GM19468 (cell line): ENCODE measurements around the gene UBXN4.
"Not testable (repeated sequence)": the region's sequence is repeated elsewhere in the genome, so short reads cannot be mapped to it uniquely, and the experiment has no call there.

Experiments
- ATAC-seq: cut with Tn5 transposase; IDR thresholded peaks from one replicate; pipeline ENCODE4 v1.9.1; 2021; ENCODE audit warnings: mild to moderate bottlenecking, moderate library complexity, moderate number of reproducible peaks; ENCODE audit not compliant: unreplicated experiment; ENCODE audit errors: extremely low read depth

The UBXN4 gene

GRCh38 chr2:135800513-135801460 is 59.1 kb downstream of the UBXN4 start:
- no peak for ATAC-seq

DNA sequence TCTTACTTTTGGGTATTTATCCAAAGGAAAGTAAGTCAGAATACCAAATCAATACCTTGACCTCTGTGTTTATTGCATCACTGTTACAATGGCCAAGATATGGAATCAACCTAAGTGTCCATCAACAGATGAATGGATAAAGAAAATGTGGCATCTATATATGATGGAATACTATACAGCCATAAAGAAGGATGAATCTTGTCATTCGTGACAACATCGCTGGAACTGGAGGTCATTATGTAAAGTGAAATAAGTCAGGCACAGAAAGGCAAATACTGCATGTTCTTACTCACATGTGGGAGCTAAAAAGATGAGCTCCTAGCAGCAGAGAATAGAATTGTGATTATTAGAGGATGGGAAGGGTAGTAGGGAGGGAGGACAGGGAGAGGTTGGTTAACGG is 60.7 kb downstream of the UBXN4 start:
- ATAC-seq: no peak

GRCh38 chr2:135803278-135803677 is 61.6 kb downstream of the UBXN4 start:
- no peak for ATAC-seq

DNA sequence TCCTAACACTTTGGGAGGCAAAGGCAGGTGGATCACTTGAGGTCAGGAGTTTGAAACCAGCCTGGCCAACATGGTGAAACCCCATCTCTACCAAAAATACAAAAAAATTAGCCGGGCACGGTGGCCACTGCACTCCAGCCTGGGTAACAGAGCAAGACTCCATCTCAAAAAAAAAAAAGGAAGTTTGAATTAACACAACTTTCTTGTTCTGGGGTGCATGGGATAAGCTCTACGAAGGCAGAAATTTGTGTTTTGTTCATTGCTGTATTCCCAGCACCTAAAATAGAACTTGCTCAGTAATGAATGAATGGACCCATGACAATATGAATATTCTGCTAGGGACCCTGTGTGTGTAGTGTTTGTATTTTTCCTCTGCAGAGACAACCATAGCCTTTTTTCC is 66.2 kb downstream of the UBXN4 start:
- not testable (repeated sequence) for ATAC-seq

- ATAC-seq: no peak
Observed at GRCh38 chr2:135812907-135813511, 71.4 kb downstream of the UBXN4 start.

GRCh38 chr2:135815269-135815668 is 73.6 kb downstream of the UBXN4 start:
- ATAC-seq: no peak

- ATAC-seq: no peak
Observed at GRCh38 chr2:135817466-135817865, 75.8 kb downstream of the UBXN4 start.

DNA sequence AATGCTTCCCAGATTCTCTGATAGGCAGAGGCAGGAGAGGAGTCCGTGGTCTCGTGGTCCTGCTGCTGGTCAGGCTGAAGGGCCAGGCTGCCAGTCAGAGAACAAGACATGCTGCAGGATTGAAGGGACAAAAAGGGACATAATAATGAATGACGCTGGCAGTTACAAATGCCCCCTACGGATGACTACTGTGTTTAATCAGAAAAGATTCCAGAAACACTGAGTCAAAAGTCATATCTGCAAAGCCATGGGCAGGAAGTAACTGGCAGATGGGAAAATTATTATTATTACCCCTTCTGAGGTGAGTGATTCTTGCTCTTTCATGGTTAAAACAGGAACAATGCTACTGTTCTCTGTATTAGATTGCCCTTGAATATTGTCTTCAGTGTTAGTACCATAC is 76.3 kb downstream of the UBXN4 start:
- ATAC-seq: no peak

DNA sequence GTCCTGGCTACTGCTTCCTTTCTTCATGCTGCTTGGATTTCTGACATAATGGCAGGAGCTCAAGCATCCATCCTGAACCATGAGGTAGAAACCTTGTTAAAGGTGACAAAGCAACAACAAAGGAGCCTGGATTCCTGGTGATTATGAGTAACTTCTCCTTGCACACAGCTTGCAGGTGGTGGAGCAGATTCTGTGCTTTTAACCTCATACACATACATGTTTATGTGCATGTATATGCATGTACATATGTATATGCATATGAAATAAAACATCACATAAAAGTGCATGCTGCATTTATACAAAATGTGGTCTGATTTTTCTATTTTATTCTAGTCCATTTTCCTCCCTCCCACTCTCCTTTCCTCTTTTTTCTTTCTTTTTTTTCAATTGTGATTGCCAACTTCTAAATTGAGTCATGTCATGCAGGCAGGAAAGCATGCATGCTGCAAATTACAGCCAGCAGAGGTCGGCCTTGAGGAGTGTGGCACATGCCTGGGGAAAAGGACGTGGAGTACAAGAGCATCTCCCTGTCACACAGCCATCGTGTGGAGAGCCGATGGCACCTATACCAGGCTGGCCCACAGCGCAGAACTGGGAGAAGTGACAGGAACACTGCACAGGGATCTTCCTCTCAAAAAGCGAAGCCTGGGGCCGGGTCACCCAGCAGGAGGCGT is 77.4 kb downstream of the UBXN4 start:
- ATAC-seq: no peak

GRCh38 chr2:135820003-135820618 is 78.5 kb downstream of the UBXN4 start:
- peak; percentile 66 for ATAC-seq

DNA sequence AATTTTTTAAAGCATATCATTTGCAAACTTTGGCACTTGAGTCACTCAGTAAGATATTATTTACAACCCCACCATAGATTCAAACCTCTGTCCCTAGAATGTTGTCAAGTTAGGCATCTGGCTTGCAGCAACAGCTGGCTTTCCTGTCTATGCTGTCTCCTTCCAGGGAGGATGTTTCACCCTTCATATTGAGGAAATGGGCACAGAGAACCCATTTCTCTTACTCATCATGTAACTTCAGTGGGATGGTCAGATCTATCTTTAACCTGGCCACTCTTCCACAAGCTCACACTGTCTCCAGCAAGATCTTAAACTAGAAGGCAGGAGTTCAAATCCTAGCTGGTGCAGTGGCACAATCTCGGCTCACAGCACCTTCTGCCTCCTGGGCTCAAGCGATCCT is 79.5 kb downstream of the UBXN4 start:
- no peak for ATAC-seq

DNA sequence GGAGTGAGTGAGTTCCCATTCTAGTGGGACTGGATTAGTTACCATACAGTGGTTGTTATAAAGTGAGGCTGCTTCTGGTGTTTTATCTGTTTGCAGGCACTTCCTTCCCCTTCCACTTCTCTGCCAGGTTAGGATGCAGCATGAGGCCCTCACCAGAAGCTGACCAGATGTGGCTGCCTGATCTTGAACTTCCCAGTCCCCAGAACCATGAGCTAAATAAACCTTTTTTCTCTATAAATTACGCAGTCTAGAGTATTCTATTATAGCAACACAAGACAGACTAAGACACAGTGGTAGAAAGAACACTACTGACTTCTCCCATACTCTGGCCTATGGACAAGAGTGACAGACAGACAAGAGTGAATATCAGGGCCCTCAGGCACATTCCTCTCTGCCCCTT is 81.2 kb downstream of the UBXN4 start:
- no peak for ATAC-seq

DNA sequence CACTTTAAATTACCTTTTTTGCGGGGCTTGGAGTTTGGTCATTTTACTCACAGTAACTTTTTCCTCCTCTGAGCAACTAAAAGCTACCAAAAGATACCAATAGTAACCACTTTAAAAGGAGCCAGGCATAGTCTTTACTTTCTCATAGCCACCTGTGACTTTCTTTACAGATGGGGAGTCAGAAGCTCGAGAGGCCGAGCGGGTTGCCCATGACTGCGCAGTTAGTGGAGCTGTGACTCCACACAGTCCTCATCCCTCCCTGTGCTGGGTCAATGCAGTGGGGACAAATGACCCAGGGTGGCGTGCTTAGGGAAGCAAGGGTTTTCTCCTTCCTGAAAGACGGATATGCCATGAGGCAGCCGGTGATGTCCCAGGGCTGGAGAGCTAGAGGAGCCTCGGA is 83.5 kb downstream of the UBXN4 start:
- ATAC-seq: no peak

DNA sequence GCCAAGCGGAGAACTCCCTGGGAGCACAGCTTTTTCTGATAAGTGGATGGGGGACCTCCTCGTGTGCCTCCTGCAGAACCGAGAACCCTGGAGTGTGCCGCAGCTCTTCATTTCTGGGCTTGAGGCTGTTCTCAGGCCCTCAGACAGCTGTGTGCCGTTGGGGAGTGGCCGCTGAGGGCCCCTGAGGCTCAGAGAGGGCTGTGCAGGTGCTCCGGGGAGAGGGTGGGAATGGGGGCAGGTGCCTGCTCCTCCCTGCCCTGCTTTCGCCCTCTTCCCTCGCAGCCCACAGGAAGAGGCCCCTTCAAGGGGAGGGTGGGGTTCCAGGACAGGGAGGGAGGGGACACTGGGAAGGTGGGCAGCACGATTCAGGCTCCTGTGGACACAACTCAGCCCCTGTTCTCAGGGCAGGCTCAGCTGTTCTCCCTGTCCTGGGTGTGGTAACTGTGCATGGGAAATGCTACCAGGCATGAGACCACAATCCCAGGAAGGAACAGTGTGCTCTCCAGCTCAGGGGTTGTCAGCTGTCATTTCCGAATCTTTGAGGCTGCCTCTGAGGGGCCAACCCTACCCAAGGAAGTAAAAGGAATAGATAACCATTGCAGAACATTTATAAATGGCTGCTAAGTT is 84.0 kb downstream of the UBXN4 start:
- ATAC-seq: no peak

GRCh38 chr2:135826544-135826943 is 84.9 kb downstream of the UBXN4 start:
- no peak for ATAC-seq

DNA sequence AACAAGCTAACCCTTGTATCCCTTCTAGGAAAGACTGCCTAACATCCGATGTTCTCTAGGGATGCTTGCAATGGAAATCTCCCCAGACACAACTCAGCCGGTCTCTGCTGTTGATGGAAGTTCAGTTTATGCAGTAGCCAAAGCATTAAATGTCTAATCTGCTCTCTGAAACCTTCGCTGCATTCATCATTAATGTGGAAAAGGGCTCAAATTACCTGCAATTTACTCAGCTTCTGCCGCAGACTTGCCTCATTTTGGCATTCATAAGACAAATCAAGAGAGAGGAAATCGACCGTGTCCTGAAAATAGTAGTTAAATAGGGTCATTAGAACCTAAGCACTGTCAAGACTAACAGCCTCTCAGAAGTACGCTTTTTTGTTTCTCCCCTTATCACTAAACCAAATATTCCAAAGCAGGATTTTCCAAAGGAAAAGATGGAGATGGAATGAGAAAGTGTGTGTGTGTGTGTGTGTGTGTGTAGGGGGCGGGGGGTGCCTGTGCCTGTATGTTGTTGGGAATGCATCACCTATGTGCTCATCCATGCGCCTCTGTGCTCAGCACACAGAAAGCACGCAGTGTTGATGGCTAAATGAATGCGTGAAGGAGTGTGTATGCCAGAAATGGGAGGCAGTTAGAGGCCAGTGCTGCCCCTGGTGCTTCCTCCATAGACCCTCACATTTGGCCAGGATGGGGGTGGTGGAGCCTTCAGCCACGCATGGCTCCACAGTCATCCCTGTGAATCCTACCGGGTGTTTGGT is 87.9 kb downstream of the UBXN4 start:
- ATAC-seq: no peak

GRCh38 chr2:135831180-135831812 is 89.6 kb downstream of the UBXN4 start:
- ATAC-seq: no peak

DNA sequence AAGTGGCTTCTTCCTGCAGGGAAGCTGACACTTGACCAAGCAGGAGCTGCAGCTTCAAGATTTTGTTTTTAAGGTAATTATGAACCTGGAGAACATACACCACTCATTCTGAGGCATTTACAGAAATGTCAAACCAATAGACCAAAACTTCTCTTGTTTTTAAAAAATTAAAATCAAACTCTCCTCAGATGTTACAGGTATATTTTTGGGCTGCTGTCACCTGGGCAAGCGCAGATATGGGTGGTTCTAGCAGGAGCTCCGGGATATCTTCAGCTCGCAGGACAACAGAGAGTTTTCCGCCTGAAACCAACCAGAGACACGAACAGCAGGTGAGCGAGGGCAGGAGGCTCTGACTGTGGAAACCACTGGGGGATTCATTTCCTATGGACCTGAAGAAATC is 91.2 kb downstream of the UBXN4 start:
- ATAC-seq: no peak
